CD4-positive, alpha-beta T cell treated with Interleukin-2 at 100 ng/mL for 4 hours (primary cell): Measurements from ENCODE around the gene PDE5A.
"Not testable (repeated sequence)": the region's sequence is repeated elsewhere in the genome, so short reads cannot be mapped to it uniquely, and the experiment has no call there.

Source experiments
- DNase-seq: peaks from one replicate; pipeline ENCODE4 v3.0.0-alpha.2; 2020; ENCODE audit warnings: low spot score

The PDE5A gene

DNA sequence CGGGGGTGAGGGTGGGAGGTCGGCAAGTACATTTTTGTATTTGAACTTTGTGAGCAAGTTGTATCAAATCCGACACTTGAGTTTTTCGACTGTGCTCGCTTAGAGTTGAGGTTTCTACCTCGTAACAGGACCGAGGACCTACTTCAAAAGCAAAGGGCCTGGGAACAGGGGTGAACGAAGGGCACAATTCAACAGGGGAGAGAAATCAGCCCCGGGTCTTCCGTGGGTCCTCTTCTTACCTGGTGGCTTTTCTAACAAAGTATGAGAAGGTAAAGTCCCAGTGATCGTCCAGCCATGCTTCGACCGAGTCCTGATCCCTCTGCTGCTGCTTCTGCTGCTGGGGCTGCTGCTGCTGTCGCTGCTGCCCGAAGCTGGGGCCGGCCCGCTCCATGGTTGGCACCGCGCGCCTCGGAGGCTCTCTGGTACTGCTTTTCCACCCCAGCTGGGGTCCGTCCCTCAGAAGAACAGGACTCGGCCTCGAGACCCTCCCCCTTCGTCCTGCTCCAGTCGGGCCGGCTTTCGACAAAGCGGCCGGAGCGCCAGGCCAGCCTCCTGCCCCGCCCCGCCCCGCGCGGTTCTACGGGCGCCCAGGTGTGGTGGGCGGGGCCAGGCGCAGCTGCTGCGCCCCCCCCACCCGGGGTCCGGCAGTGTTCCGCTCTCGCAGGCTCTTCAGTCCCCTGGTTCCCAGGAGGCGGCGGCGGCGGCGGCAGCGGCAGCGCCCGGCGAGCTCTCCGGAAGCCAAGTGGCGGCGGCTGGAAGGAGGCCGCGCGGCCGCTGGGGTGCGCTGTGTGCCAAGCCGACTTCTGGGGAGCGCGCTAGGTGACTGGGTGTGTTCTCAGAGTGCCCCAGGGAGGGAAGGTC is at the start of gene PDE5A:
Gene PDE5A, minus strand, starts transcription at position 524 of the 861 bp plus-strand sequence. Its CDS starts 133 bp downstream, at position 391.
- peak; percentile 79 for DNase-seq

DNA sequence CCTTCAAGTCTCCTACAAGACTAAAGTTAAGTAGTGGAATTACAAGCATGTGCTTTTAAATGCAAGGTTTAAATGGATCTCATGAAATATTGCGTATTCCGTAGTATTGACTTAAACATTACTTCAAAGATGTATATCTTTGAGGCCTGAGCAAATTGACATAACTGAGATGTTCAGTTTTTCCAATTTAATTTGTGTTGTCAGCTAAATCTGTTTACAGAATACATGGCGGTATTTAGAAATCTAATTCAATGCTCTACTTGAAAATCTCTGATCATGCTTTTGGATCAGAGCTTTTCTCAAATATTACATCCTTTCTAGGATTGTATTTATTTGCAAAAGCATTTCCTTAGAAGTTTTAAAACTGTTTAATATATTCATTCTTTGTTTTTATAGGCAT is 47.5 kb upstream of the PDE5A start:
- DNase-seq: no peak

DNA sequence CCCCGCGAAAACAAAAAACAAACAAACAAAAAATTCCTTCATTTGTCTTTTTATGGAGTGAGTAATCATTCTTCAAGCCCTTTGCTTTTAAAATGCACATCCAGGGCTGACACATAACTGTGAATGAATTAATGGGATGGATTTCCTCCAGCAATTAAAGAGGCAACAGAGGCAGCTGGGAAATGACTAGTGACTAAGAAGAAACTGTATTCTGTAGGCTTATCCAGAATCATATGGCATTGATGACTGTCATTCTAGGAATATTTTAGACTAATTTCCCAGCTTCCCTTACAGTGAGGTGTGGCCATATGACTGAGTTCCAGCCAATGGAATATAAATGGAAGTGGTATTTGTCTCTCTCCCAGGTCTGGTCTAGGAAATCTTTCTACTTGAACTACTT is 46.8 kb upstream of the PDE5A start:
- no peak for DNase-seq

DNA sequence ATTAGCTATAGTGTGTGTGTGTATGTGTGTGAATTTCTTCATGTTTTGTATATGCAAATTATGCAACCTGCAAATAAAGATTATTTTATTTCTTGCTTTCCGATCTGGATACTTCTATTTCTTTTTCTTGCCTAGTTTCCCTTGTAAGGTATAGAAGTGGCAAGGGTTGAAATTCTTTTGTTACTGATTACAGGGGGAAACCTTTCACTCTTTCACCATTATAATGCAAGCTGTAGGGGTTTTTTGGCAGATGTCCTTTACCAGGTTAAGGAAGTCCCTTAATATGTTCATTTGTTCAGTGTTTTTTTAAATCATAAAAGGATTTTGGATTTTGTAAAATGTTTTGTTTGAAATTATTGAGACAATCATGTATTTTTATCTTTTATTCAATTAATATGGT is 44.3 kb upstream of the PDE5A start:
- no peak for DNase-seq

DNA sequence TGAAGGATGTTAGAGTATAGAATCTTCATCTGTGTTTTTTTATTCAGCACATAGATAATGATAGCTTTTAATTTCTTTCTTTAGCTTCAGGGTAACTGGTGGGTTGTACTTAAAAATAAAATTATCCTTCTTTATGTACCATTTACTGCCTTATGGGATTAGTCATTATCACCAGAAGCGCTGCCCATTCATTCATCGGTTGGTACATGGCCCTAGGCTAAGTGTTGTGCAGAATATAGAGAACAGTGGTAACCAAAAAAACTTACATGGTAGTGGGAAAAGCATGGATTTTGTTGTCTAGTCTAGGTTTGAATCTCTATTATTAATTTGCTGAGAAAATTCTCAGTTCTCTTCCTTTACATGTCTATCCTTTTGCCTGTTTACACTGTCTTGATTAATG is 43.5 kb upstream of the PDE5A start:
- DNase-seq: no peak

DNA sequence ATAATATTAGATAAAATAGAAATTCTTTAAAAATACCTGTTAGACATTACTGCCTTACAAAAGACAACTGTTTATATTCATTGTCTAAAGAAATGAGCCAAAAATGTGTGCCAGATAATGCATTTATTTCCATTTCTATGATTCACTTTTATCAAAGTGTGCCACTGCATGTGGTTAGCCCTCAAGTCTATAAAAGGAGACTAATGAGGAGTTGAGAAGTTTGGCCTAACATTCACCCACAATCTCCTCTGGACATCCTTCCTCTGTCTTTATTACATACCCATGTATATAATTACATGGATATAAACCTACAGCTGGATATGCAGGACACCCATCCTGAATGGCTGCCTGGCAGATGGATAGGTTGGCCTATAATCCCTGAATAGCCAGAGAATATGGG is 42.6 kb upstream of the PDE5A start:
- no peak for DNase-seq

DNA sequence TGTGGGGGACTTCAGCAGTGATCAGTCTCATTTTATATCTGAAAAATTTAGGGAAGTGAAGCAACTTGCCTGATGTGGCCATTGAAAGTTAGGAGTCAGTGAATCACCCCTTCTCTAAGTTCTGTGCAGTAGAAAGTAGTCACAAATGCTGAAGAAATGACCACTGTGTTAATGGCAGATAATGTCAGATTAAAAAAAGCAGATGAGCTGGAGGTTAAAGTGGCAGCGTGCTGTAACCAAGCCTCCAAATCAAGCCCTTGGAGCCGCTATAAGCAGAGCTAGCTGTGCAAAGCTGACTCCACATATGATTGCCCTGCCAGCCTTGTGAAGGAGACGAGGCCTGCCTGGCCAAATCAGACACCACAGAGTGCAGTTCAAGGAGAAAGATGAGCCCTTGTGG is 39.2 kb upstream of the PDE5A start:
- DNase-seq: no peak

DNA sequence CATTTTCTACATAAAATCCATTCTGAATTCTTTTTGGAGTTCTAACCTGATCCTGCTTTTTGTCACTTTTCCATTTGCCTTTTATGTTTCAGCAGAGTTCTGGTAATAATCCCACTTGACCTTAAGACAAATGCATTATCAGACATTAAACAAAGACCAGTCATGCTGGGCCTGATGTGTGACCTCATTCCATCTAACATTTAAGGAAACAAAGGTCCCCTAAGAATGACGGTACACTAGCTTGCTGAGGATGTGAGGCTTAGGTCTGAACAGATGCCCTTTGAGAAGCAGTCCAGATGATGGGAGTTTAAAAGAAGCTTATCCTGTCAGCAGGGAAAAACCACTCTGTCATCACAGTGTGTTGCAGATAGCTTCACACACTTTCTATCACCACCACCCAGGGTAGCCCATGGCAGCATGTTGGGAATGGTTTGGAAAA is 38.1 kb upstream of the PDE5A start:
- DNase-seq: no peak

DNA sequence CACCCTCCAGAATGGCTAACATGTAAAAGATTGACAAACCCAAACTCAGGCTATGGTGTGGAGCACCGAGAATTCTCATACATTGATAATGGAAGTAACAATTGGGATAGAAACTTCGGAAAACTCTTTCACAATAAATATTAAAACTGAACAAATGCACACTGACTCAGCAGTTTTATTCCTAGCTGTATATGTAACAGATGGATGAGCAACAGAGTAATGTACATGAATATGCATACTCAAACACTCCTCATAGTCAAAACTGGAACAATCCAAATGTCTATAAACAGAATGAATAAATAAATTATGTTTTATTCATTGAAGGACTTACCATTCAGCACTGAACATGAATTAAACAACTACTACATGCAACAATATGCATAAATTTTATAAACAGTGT is 37.1 kb upstream of the PDE5A start:
- DNase-seq: no peak

DNA sequence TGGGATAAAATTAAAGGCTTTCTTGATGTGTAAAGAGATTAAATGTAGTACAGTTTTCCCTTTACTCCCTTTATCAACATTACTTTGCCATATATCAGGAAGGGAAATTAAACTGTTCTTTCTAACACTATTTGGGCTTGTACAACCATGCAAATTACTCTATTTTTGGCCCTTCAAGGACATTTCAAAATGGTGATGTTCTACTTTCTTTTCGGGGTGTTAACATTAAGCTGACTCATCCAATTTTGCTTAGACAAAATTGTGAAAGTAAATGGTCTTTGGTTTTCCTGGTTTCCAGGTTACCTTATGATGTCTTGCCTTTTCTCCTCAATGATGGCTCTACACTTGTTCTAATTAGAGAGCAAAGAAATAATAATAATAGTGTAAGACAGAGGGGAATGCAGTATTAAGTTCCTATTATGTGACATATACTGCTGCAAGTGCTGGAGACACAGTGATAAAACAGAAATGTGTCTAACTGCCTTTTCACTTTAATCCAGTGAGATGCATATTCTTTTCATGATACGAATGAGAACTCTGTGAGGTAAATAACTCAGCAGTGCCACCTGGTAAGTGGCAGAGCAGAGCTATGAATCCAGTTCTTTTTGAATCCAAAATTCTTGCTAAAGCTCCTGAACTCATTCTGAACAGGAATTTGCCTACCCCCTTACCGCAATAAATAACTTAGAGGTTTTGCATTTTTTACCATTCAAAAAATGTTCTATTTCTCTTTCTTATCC is 35.7 kb upstream of the PDE5A start:
- DNase-seq: no peak

DNA sequence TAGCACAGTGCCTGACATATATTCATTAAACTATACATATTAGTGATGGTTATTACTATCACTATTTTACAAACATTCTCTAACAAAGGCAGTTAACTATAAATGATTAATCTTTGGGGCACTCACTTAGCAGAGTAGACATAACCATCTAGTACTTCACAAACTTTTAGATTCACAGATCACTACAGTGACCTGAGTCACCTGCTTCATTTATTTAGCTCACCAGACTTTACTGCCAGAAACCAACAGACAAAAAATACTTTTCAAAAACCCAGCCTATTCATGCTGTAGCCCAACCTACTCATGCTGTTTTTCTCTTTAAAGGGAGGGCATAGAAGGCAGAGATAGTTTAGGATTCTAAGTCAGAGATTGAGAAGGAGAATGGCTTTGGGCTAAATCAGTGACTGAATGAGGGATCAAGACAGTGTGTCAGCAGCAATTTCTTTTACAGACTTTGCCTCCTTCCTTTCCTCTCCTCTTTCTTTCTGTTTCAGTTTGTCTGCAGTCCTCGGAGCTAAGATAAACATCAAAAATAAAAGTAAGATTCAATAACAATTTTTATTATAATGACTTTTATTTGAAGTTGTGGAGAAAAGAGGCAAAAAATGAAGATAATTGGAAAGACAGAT is 34.7 kb upstream of the PDE5A start:
- no peak for DNase-seq

DNA sequence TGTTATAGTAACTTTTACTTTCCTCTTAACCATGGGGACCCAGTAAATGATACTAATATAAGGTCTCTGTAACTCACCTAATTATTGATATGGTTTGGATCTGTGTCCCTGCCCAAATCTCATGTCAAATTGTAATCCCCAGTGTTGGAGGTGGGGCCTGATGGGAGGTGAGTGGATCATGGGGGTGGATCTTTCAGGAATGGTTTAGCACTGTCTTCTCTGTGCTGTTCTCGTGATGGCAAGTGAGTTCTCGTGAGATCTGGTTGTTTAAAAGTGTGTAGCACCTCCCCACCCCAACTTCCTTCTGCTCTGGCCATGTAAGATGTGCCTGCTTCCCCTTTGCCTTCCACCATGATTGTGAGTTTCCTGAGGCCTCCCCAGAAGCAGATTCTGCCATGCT is 34.0 kb upstream of the PDE5A start:
- not testable (repeated sequence) for DNase-seq

DNA sequence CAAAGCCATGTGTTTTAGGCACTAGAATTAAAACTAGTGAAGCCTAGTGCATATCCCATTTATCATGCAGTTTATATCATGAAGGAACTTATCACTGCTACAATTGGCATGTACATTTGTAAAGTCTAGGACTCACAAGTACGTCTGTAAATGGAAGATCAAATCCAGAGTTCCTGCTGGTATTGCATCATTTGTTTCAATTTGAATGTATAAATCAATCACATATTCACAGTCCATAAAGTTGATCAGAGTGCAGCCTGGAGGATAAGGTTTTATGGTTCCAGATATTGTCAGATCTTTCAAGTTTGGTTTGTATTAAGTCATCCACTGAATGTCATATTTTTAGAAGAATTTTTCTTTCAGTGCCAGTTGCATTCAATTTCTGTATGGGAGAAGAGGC is 32.6 kb upstream of the PDE5A start:
- no peak for DNase-seq

DNA sequence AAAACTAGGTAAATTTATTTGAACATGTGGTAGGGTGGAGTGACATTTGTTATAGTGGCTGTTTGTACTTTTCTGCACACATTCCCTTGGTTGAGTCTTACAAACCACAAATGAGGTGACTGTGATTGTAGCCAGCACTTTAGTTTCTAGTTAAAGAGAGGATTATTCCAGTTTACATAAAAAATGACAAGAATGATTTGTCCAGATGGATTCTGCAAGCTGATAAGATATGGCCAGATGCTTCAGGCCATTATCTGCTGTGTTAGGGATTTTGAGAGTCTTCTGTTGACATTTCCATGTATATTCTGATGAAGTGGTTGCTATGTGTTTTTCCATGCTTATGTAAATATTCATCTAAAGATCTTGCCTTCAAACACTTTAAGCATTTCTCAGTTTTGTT is 31.0 kb upstream of the PDE5A start:
- DNase-seq: no peak

DNA sequence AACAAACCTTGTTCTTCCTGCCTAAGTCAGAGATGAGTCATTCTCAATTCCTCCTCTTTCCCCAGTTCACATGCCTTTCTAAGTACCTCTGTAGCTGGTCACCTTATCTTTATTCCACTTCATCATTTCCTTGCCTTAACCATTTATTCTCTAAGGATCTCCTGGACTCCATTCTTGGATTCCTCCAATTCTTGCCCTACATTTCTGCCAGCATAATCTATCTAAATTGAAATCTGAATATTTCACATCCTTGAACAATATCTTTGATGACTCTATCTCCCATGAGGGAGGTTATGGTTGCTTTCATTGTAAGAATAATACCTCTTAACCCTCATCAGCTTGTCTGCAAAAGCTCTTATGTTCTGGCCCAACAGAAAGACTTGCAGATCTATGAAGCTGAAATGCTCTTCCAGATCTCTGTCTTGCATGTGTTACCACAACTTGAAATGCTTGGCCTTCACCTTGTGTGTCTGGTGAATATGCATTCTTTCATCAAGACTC is 28.6 kb upstream of the PDE5A start:
- DNase-seq: no peak

DNA sequence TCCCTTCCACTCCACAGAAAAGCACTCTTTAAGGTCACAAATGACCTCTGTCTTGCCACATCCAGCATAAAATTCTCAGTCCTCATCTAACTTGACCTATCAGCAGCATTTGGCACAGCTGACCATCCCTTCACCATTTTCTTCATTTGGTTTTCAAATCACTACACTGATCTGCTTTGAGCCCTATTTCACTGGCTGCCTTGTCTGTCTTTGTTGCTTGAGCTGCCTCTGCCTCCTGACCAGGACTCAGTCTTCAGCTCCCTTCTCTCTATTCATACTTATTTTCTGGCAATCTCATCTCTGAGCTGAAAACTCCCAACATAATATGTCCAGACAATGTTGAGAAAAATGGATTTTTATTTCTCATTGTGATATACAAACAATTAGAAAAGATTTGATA is 27.7 kb upstream of the PDE5A start:
- DNase-seq: no peak

DNA sequence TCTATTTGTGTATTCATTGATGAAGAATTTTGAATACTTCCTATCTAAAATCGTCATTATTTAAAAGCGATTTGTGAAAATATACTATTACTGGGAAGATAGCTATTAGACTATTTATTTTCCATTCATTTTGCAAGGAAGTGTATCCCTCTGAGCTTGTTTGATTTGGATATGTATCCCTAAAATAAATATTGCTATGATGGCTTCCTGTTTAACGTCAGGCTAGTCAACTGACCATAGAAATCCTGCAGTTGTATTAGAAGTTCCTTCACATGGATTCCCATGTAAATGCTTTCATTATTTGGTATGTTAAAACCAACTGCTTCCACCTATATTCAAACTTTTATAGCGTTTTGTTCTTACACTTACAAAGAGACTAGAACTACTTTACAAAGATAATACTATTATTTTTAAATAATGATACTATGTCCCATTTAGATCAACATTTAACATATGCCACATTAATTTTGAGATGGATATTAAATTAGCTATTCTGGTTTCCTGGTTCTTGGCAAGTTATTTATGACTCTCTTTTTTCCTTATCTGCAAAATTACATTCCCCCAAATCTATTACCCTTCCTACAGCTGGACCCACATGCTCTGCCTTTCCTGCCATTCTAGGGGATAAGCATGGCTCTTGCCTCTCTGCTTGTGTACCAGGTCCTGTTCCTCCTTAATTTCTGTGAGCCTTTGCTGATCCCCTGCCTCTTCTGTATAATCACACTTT is 26.7 kb upstream of the PDE5A start:
- no peak for DNase-seq

DNA sequence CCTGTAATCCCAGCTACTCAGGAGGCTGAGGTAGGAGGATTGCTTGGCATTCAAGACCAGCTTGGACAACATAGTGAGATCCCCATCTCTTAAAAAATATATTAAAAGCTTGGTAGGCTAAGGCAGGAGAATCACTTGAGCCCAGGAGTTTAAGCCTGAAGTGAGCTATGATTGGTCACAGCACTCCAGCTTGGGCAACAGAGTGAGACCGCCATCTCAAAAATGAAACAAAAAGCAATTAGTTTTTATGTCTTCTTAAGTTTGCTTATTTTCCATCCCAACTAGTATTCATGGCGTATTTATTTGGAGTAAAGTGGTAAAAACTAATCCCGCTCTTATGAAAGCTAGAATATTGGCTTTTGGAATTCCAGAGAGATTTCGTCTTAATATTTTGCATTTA is 25.4 kb upstream of the PDE5A start:
- no peak for DNase-seq

DNA sequence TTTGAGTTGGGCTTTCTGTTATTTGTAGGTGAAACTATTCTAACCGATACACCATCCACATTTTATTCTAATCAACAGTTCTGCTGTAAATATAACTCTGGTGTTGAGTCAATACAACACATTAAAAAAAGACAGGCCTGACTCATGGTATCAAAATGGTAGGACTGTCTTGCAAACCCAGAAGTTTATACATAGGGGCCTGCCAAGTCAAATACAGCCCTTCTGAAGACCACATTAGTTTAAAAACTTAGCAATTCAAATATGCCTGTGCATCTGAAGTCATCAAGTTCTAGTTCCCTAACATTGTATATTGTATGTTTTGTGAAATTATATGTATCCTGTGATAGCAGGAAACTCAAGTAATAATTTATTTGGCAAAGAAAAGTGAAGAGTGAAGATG is 24.4 kb upstream of the PDE5A start:
- no peak for DNase-seq

DNA sequence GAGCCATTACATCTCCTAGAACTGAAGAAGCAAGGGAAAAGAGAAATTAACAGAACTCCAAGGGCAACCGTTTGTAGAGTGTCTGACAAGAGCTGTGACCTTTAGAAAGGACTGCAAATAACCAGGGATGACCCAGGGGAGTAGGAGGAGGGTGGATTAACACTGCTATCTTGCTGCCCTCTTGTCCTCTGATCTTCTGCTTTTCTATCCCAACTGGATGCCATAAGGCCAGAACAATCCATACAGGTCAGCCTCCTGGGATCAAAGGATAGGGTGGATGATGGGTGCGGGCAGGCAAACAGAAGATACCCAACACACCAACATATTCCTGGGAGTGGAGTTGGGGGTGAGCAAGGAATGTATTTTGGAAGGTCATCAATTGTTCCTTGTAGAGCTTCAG is 19.8 kb upstream of the PDE5A start:
- no peak for DNase-seq

DNA sequence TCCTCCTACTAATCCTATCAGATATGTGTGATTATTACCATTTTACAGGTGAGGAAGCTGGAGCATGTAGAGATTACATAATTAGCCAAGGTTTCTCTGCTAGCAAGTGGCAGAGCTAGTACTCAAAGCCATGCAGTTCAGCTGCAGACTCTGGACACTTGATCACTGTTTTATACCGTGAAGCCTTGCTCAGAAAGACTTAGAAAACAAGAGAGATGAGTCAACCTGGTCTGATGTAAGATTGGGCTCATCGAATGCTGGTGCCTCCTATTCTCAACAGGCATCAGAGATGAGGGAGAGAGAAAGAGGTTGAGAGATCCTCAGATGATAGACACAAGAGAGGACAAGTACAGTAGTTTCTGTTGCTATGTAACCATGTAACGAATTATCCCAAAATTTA is 19.0 kb upstream of the PDE5A start:
- no peak for DNase-seq
